Progenitor cell of endocrine pancreas (in vitro differentiated cells): ENCODE results near the gene SMTNL1. TPM values are rescaled to one million over a fixed set of nuclear protein-coding genes. Genes with fewer than 3 reads are reported as not detected.

ENCODE experiments used
- DNase-seq: peaks from one replicate; pipeline ENCODE4 v3.0.0; 2021; ENCODE audit warnings: low spot score; ENCODE audit not compliant: unreplicated experiment
- H3K27ac Mint-ChIP-seq: 2 replicates; pipeline ENCODE4 v1.8.0; 2021; ENCODE audit warnings: mild to moderate bottlenecking, moderate library complexity, mixed read lengths
- H3K27me3 Mint-ChIP-seq: 2 replicates; pipeline ENCODE4 v1.8.0; 2021; ENCODE audit warnings: mixed read lengths
- H3K36me3 Mint-ChIP-seq: 2 replicates; pipeline ENCODE4 v1.8.0; 2022; ENCODE audit warnings: mixed read lengths; ENCODE audit not compliant: insufficient read depth
- H3K4me1 Mint-ChIP-seq: 2 replicates; pipeline ENCODE4 v1.8.0; 2021; ENCODE audit warnings: low read depth, mixed read lengths
- H3K4me3 Mint-ChIP-seq: 2 replicates; pipeline ENCODE4 v1.8.0; 2021; ENCODE audit warnings: low read depth, mild to moderate bottlenecking, moderate library complexity, mixed read lengths
- H3K9me3 Mint-ChIP-seq: 2 replicates; pipeline ENCODE4 v1.8.0; 2021; ENCODE audit warnings: low read depth, mixed read lengths
- CTCF ChIP-seq: fragments of 200-600 bp; sonication (generic); IDR thresholded peaks from one replicate; pipeline ENCODE4 v1.5.0; 2021; ENCODE audit warnings: antibody characterized with exemption, mild to moderate bottlenecking; ENCODE audit not compliant: unreplicated experiment
- total RNA-seq: library from RNA; stranded (reverse); gene quantifications from 2 replicates; pipeline ENCODE4 v1.2.1, GENCODE V29; 2021

SMTNL1 gene
- total RNA-seq, 1 donor from 2014 or later, result not detected

- H3K4me3 Mint-ChIP-seq, result no peak overlapping the region
- no peak for TF ChIP-seq CTCF
- no peak overlapping the region for H3K27ac Mint-ChIP-seq
- H3K27me3 Mint-ChIP-seq, result no peaks in the 10 kb centered on the region
- no peaks in the 10 kb centered on the region for H3K4me1 Mint-ChIP-seq
- H3K9me3 Mint-ChIP-seq, result no peaks in the 10 kb centered on the region
- H3K36me3 Mint-ChIP-seq, result no peaks in the 10 kb centered on the region
- no peak for DNase-seq
These were observed 50.8 kb downstream of the SMTNL1 start for GRCh38 chr11:57588046-57588710.

- H3K4me1 Mint-ChIP-seq, result peaks cover 32% of the 10 kb centered on the region
- H3K9me3 Mint-ChIP-seq, result no peaks in the 10 kb centered on the region
- peak overlapping the region; percentile 59 for H3K27ac Mint-ChIP-seq
- DNase-seq, result no peak
- no peak overlapping the region for H3K4me3 Mint-ChIP-seq
- peaks cover 9% of the 10 kb centered on the region for H3K36me3 Mint-ChIP-seq
- no peak for TF ChIP-seq CTCF
- no peaks in the 10 kb centered on the region for H3K27me3 Mint-ChIP-seq
These were observed 59.0 kb downstream of the SMTNL1 start for GRCh38 chr11:57596266-57596885.

GRCh38 chr11:57597461-57597915, 60.1 kb downstream of the SMTNL1 start, which contains the start of gene SERPING1:
TSS of gene SERPING1 (plus strand) at chr11:57597685. CDS start at chr11:57598271, 586 bp downstream.
- no peak for DNase-seq
- Mint-ChIP-seq H3K9me3 (no peaks in the 10 kb centered on the region), H3K27ac (peak within 1 kb of the TSS; percentile 97), H3K4me3 (peak within 1 kb of the TSS; percentile 73), H3K27me3 (no peaks in the 10 kb centered on the region), H3K36me3 (peaks cover 13% of the 10 kb centered on the region), H3K4me1 (peaks cover 32% of the 10 kb centered on the region)
- TF ChIP-seq CTCF, result no peak

GRCh38 chr11:57597916-57598830, 60.8 kb downstream of the SMTNL1 start:
- Mint-ChIP-seq H3K4me1 (peaks cover 32% of the 10 kb centered on the region), H3K36me3 (peaks cover 13% of the 10 kb centered on the region), H3K4me3 (peak overlapping the region; percentile 73), H3K9me3 (no peaks in the 10 kb centered on the region), H3K27me3 (no peaks in the 10 kb centered on the region), H3K27ac (peak overlapping the region; percentile 97)
- DNase-seq, result peak; percentile 75
- no peak for TF ChIP-seq CTCF

- TF ChIP-seq CTCF, result no peak
- Mint-ChIP-seq H3K27me3 (no peaks in the 10 kb centered on the region), H3K4me1 (peaks cover 32% of the 10 kb centered on the region), H3K4me3 (peak overlapping the region; percentile 73), H3K27ac (peak overlapping the region; percentile 97), H3K9me3 (no peaks in the 10 kb centered on the region), H3K36me3 (peaks cover 14% of the 10 kb centered on the region)
- DNase-seq, result no peak
These were observed 61.4 kb downstream of the SMTNL1 start for GRCh38 chr11:57598831-57599155.
